Breast epithelium (tissue), 3 donors: Measurements from ENCODE around the gene PRR18.
"Not testable (repeated sequence)": the region's sequence is repeated elsewhere in the genome, so short reads cannot be mapped to it uniquely, and the experiment has no call there.

Source experiments
- CTCF ChIP-seq, 3 donors: fragments of 450-650 bp; IDR thresholded peaks; one replicate each; pipeline ENCODE4 v1.5.1; 2016 to 2017; ENCODE audit warnings: antibody characterized with exemption in 3 of 3, mild to moderate bottlenecking in 3 of 3, moderate library complexity in 3 of 3
- POLR2AphosphoS5 ChIP-seq, 3 donors: sonication (generic); formaldehyde crosslinking; IDR thresholded peaks; one replicate each; pipeline ENCODE4 v1.6.1; 2017; ENCODE audit warnings: antibody characterized with exemption in 3 of 3

DNA sequence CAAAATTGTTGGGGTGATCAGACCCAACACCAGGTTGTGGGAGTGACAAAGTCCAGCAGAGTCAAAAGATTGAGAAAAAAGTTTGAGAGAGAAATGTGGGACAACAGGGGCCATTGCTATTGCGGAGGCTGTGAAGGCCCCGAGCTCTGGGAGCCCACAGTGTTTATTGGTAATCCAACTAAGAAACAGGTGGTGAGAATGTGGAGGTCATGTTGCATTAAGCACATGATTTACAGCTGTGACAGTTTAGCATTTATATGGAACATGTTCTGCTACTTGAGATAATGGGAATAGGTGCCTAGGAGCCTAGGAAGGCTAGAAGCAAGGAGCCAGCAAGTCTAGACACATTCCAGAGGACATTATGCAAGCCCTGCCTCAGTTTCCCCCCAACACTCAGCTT is 36.7 kb upstream of the PRR18 start:
- not testable (repeated sequence) for TF ChIP-seq POLR2AphosphoS5, CTCF (IDR thresholded peaks at IDR 0.05)
